Left lobe of liver (tissue), 2 donors: Measurements from ENCODE around the gene FCRL2. TPM values are rescaled to one million over a fixed set of nuclear protein-coding genes. Genes with fewer than 3 reads are reported as not detected.

Experiments used
- ATAC-seq: fragments of 200-7000 bp; cut with Tn5 transposase; one replicate; pipeline ENCODE4 v1.9.1; 2020; ENCODE audit warnings: mild to moderate bottlenecking, moderate library complexity
- DNase-seq: peaks from one replicate; pipeline ENCODE4 v3.0.0-alpha.2; 2020; ENCODE audit warnings: low spot score
- total RNA-seq: library from RNA; stranded (reverse); gene quantifications from one replicate; pipeline ENCODE4 v1.2.1, GENCODE V29; 2021
- donor health status: DM: no; HTN: no; CAD: no; lungs with moderate emphysema.
- donor health status: DM: no; HTN: yes; CAD: no.

Gene FCRL2
- not detected for total RNA-seq

GRCh38 chr1:157776971-157777391 is at the start of gene FCRL2:
Gene FCRL2 (minus strand): TSS chr1:157777132. CDS start chr1:157777073, 59 bp downstream.
- DNase-seq = no peak
- ATAC-seq = no peak

GRCh38 chr1:157820299-157820698 is 43.4 kb upstream of the FCRL2 start:
- no peak for ATAC-seq
- no peak for DNase-seq

GRCh38 chr1:157819896-157820295 is 43.0 kb upstream of the FCRL2 start, which contains the start of gene FCRL1:
Gene FCRL1 (minus strand): TSS chr1:157820120. CDS start chr1:157820037, 83 bp downstream.
- DNase-seq = no peak
- no peak for ATAC-seq

GRCh38 chr1:157819215-157819614 is 42.3 kb upstream of the FCRL2 start:
- no peak for ATAC-seq

GRCh38 chr1:157813269-157813668 is 36.3 kb upstream of the FCRL2 start:
- DNase-seq = no peak
- no peak for ATAC-seq

More at GRCh38 chr1:157819215-157819614, 42.3 kb upstream of the FCRL2 start:
- DNase-seq = no peak

- no peak for ATAC-seq
- DNase-seq = no peak
Observed at GRCh38 chr1:157806431-157807149, 29.7 kb upstream of the FCRL2 start.

- ATAC-seq (peak; percentile 33), DNase-seq (no peak)
Observed at GRCh38 chr1:157803851-157804250, 26.9 kb upstream of the FCRL2 start.

- DNase-seq (no peak), ATAC-seq (no peak)
Observed at GRCh38 chr1:157799996-157800395, 23.1 kb upstream of the FCRL2 start.

GRCh38 chr1:157798211-157798610 is 21.3 kb upstream of the FCRL2 start:
- no peak for DNase-seq

GRCh38 chr1:157785248-157785647 is 8.3 kb upstream of the FCRL2 start:
- DNase-seq = no peak
- ATAC-seq = no peak

More at GRCh38 chr1:157798211-157798610, 21.3 kb upstream of the FCRL2 start:
- ATAC-seq = no peak

- DNase-seq (no peak), ATAC-seq (no peak)
Observed at GRCh38 chr1:157784801-157785200, 7.9 kb upstream of the FCRL2 start.

- DNase-seq (no peak), ATAC-seq (no peak)
Observed at GRCh38 chr1:157782931-157783330, 6.0 kb upstream of the FCRL2 start.

GRCh38 chr1:157781048-157781447 is 4.1 kb upstream of the FCRL2 start:
- DNase-seq (no peak), ATAC-seq (no peak)

GRCh38 chr1:157775101-157775870 is 1.6 kb downstream of the FCRL2 start:
- no peak for ATAC-seq
- DNase-seq = no peak

GRCh38 chr1:157774412-157774811 is 2.5 kb downstream of the FCRL2 start:
- ATAC-seq = no peak
- DNase-seq = no peak

- ATAC-seq = no peak
Observed at GRCh38 chr1:157773493-157774350, 3.2 kb downstream of the FCRL2 start.

GRCh38 chr1:157771661-157772425 is 5.1 kb downstream of the FCRL2 start:
- ATAC-seq (no peak), DNase-seq (no peak)

More at GRCh38 chr1:157773493-157774350, 3.2 kb downstream of the FCRL2 start:
- no peak for DNase-seq

- ATAC-seq = no peak
- no peak for DNase-seq
Observed at GRCh38 chr1:157770442-157771043, 6.4 kb downstream of the FCRL2 start.

GRCh38 chr1:157766792-157767191 is 10.1 kb downstream of the FCRL2 start:
- DNase-seq (no peak), ATAC-seq (no peak)

GRCh38 chr1:157758018-157758417 is 18.9 kb downstream of the FCRL2 start:
- no peak for ATAC-seq
- DNase-seq = no peak
